GM19193 (cell line): ENCODE results near the gene USP9X.

ENCODE experiments used
- POLR2A ChIP-seq: IDR thresholded peaks from 4 replicates; pipeline ENCODE4 v1.6.1; 2011; ENCODE audit not compliant: insufficient read depth, insufficient read length; ENCODE audit errors: extremely low read depth

USP9X gene

DNA sequence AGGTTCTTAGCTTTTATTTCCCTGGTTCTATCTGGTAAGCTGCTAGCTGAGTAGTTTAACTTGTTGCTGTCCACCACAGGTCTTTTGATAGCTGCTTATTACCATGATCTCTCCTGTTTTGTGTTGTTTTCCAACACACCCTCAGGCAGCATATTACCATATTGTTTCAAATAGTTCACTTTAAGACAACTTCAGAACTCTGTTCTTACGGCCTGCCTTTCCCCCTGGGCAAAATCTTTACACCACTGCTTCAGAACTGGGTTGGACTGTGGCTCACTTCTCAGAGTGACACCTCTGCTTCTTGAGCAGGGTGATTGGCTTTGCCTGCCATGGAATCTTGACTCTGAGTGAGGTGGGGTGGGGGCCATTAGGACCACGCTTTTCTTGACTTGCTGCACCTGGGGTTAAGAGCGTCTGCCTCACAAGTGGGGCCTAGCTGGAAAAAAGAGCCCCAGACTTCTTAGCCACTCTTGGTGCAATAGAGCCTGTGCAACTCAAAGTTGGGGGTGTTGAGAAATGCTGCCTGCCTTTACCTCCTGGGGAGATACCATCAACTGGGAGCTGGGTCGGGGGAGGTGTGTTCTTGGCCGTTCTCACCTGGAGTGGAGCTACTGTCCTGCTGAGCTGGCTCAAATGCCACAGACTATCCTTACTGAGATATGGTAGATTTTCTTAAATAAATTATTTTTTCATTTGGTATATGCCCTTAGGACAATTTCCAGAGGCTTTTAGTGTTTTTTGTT lies 23.4 kb downstream of the USP9X start:
- no peak for TF ChIP-seq POLR2A

DNA sequence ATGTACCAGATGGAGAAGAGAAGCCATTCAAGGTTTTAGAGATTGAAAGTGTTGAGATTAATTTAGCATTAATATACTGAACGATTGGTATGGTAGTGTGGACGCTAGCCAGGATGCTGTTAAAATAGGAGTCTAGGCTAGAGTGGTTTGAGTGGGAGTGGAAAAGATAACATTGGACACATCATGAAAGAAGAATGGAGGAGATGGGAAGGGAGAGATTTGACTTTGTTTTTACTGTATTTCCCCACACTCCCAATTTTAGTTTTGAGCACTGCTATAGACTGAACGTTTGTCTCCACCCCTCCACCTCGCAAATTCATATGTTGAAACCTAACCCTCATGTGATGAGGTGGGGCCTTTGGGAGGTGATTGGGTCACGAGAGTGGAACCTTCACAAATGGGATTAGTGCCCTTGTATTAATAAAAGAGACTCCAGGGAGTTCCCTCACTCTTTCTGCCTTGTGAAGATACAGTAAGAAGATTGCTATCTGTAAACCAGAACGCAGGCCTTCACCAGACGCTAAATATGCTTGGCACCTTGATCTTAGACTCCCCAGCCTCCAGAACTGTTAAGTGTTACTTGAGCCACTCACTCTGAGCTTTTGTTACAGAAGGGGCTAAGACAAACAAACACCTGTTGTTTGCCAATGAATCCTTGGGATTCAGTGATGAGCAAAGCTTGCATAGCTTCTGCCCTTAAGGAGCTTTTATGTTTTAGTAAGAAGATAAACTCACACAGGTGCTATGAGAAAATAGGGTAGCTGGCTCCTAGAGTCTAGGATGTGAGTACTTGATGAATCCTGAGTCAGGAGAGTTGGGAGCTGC lies 25.8 kb downstream of the USP9X start:
- no peak for TF ChIP-seq POLR2A

DNA sequence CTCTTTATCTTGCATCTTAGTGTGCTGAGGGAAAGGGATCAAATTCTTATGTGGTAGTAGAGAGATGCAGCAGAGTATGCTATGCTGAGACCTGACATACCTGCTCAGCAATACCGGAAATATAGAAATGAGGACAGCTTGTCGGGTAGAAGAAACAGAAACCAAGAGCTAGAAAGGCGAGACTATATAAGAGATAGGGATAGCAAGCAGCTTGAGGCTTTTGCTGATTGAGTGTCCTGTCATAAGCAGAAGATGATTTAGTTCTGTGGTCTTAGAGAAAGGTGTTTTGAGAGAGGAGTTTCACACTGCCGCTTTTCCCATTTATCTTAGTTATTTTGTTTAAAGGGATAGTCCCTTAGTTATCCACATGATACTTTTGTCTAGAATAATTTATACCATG lies 31.7 kb downstream of the USP9X start:
- no peak for TF ChIP-seq POLR2A

DNA sequence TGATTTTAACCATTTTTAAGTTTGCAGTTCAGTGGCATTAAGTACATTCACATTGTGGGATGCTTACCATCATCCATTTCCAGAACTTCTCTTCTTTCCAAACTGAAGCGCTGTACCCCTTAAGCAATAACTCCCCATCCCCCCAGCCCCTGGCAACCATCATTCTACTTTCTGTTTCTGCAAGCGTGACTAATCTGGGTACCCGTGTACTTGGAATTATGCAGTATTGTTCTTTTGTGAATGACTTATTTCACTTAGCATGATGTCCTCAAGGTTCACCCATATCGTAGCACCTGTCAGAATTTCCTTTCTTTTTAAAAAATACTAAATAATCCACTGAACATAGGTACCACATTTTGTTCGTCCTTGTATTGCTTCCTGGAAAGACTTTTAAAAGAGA lies 32.9 kb downstream of the USP9X start:
- TF ChIP-seq POLR2A = no peak

- no peak for TF ChIP-seq POLR2A
These were observed 34.6 kb downstream of the USP9X start for GRCh38 chrX:41119803-41120202.

DNA sequence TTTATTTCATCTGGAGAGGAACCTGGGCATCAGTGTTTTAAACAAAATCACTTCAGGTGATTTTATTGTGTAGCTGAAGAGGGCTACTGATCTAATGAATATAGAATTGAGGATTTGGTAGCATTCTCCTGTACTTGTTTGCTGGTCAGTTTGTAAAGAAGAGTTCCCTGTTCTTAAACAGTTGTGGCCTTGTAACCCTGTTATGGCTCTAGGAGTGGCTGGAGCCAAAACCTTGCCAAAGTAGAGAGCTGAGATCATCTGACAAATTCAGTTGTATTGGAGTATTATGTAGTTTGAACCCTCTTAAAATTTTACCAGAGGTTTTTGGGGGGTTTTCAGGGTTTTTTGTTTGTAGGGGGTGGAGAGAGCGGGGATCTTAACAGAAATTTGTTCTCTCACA lies 36.5 kb downstream of the USP9X start:
- TF ChIP-seq POLR2A = no peak

- no peak for TF ChIP-seq POLR2A
These were observed 37.5 kb downstream of the USP9X start for GRCh38 chrX:41122664-41123257.

- no peak for TF ChIP-seq POLR2A
These were observed 42.4 kb downstream of the USP9X start for GRCh38 chrX:41127477-41128192.

DNA sequence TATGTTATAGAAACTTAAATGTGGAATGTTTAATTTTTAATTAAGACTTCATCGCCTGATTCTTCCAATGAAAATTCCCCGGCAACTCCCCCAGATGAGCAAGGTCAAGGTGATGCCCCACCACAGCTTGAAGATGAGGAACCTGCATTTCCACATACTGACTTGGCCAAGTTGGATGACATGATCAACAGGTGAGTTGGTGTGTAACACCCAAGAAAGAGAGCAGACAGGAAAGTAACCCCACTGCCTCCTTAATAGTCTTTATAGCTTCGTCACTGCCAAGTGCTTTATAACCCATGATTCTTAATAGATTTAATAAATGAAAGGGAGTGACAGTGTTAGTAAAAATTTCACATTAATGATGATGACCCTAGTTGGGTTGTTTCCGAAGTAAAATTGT lies 43.7 kb downstream of the USP9X start:
- no peak for TF ChIP-seq POLR2A

GRCh38 chrX:41131766-41132165 lies 46.5 kb downstream of the USP9X start:
- no peak for TF ChIP-seq POLR2A

- no peak for TF ChIP-seq POLR2A
These were observed 48.3 kb downstream of the USP9X start for GRCh38 chrX:41133551-41133950.

DNA sequence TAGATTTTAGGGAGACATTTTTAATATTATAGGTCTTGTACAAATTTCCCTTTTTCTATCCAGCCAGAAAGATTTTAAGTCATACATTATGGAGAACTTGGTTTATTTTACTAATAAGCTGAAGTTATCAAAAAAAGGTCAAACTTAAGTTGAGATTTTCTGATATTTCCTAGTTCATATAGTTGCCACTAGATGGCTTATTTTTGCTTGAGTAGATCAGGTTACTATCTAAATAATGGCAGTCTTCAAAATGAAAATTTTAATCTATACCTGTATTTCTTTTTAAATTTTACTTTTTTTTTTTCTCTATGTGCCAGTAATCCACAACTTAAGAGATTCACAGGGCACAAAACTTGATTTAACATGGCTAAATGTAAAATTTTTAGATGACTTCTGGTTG lies 52.3 kb downstream of the USP9X start:
- no peak for TF ChIP-seq POLR2A

- TF ChIP-seq POLR2A = no peak
These were observed 57.1 kb downstream of the USP9X start for GRCh38 chrX:41142130-41142910.

DNA sequence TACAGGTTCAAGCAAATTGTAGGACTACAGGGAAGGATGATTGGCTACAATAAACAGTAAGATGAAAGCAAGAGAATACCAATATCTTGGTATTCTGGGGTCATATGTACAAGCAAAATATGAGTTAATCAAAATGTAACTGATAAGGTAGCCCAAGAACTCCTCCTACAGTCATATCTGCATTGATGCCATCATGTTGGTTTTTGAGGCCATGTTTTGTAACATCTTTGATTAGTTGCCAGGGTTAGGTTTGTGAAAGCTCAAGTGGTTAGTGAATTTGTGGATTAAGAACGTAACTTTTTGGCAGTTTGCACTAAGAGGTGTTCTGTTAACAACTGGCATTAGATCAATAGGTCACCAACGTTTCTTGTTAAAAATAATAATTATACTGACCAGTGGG lies 59.6 kb downstream of the USP9X start:
- no peak for TF ChIP-seq POLR2A

GRCh38 chrX:41145920-41146608 lies 60.8 kb downstream of the USP9X start:
- TF ChIP-seq POLR2A = no peak

DNA sequence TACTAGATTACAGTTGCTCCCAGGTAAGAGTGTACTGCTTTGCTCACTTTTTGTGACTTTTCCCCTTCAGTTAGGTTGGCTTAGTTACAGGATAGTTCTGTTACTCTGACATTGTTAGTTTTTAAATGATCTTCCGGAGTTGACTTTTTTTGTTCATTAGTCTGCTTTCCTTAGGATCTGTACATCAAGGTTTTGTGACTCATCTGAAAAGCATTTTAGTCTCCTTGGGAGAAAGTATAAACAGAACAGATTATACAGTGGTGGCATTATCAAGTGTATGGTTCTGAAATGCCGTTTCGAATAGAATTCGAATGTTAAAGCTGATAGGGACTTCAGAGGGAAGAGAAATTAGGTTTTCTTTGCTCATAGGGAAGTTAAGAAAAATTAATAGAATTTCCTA lies 63.3 kb downstream of the USP9X start:
- TF ChIP-seq POLR2A = no peak
